ENCODE measurements around the gene ZBTB44.

The ZBTB44 gene

GRCh38 chr11:130263351-130263750 is 51.4 kb downstream of the ZBTB44 start:
- Histone ChIP-seq H3F3A (ENCODE audit: insufficient read depth, low read length) (no peaks in the 10 kb centered on the region), H3K4me3 (ENCODE audit: low read depth, low read length, poor library complexity, severe bottlenecking) (no peak overlapping the region), H3K36me3 (ENCODE audit: insufficient read depth, low read length) (peaks cover 39% of the 10 kb centered on the region), H3K4me1 (ENCODE audit: insufficient read depth, low read length, severe bottlenecking) (no peaks in the 10 kb centered on the region), H3K4me2 (ENCODE audit: low read length) (no peak overlapping the region), H4K20me1 (ENCODE audit: insufficient read depth, low read length) (no peaks in the 10 kb centered on the region), H3K27ac (ENCODE audit: low read depth, low read length, poor library complexity, severe bottlenecking) (no peak overlapping the region), H3K9me2 (ENCODE audit: low read depth, low read length) (no peaks in the 10 kb centered on the region), H3K9me3 (ENCODE audit: low read length) (no peaks in the 10 kb centered on the region), H3K9ac (ENCODE audit: low read length) (no peak overlapping the region), H3K79me2 (ENCODE audit: insufficient read depth, low read length) (no peaks in the 10 kb centered on the region), H2AFZ (ENCODE audit: low read length) (no peak overlapping the region), H3K27me3 (ENCODE audit: insufficient read depth, low read length) (no peaks in the 10 kb centered on the region)
- TF ChIP-seq CTCF (IDR thresholded peaks at IDR 0.05; ENCODE audit: low read length) = no peak
- no peak for TF ChIP-seq EZH2 (IDR thresholded peaks at IDR 0.05; ENCODE audit: borderline replicate concordance, low read length)

- Histone ChIP-seq H2AFZ (ENCODE audit: low read length) (no peak overlapping the region), H3K4me2 (ENCODE audit: low read length) (no peak overlapping the region), H3K36me3 (ENCODE audit: insufficient read depth, low read length) (peaks cover 41% of the 10 kb centered on the region), H3K27me3 (ENCODE audit: insufficient read depth, low read length) (no peaks in the 10 kb centered on the region), H3K9me3 (ENCODE audit: low read length) (no peaks in the 10 kb centered on the region), H3K79me2 (ENCODE audit: insufficient read depth, low read length) (no peaks in the 10 kb centered on the region), H3K4me1 (ENCODE audit: insufficient read depth, low read length, severe bottlenecking) (no peaks in the 10 kb centered on the region), H3K9ac (ENCODE audit: low read length) (no peak overlapping the region), H3K4me3 (ENCODE audit: low read depth, low read length, poor library complexity, severe bottlenecking) (no peak overlapping the region), H3K27ac (ENCODE audit: low read depth, low read length, poor library complexity, severe bottlenecking) (no peak overlapping the region), H3F3A (ENCODE audit: insufficient read depth, low read length) (no peaks in the 10 kb centered on the region), H4K20me1 (ENCODE audit: insufficient read depth, low read length) (no peaks in the 10 kb centered on the region), H3K9me2 (ENCODE audit: low read depth, low read length) (no peaks in the 10 kb centered on the region)
- TF ChIP-seq EZH2 (IDR thresholded peaks at IDR 0.05; ENCODE audit: borderline replicate concordance, low read length) (no peak), CTCF (IDR thresholded peaks at IDR 0.05; ENCODE audit: low read length) (no peak)
Measured at GRCh38 chr11:130262424-130262823, 52.3 kb downstream of the ZBTB44 start.

DNA sequence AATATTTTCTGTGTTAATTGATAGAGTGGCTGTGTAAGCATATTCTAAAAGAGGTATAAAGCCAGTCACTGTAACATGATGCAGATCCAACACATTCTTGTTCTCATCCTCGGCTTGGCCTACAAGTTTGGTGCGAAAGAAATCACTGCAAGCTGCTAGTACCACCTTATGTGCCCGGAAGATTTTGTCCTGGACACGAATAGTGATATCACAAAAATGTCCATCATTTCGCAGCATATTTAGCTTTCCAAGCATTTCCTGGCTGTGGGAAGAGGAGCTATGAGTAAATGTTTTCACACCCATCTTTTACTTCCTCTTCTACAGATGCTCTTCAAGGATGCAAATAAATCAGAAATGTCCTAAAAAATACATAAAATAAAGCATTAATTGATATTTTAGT is 53.1 kb downstream of the ZBTB44 start:
- no peak overlapping the region for H3K27ac ChIP-seq (ENCODE audit: low read depth, low read length, poor library complexity, severe bottlenecking)
- no peaks in the 10 kb centered on the region for H3K9me2 ChIP-seq (ENCODE audit: low read depth, low read length)
- H3K27me3 ChIP-seq (ENCODE audit: insufficient read depth, low read length) = no peaks in the 10 kb centered on the region
- H3K79me2 ChIP-seq (ENCODE audit: insufficient read depth, low read length) = no peaks in the 10 kb centered on the region
- no peak overlapping the region for H2AFZ ChIP-seq (ENCODE audit: low read length)
- no peak overlapping the region for H3K4me2 ChIP-seq (ENCODE audit: low read length)
- no peak overlapping the region for H3K9ac ChIP-seq (ENCODE audit: low read length)
- H3K36me3 ChIP-seq (ENCODE audit: insufficient read depth, low read length) = peaks cover 40% of the 10 kb centered on the region
- no peak overlapping the region for H3K4me3 ChIP-seq (ENCODE audit: low read depth, low read length, poor library complexity, severe bottlenecking)
- no peaks in the 10 kb centered on the region for H3K9me3 ChIP-seq (ENCODE audit: low read length)
- H3K4me1 ChIP-seq (ENCODE audit: insufficient read depth, low read length, severe bottlenecking) = no peaks in the 10 kb centered on the region
- H3F3A ChIP-seq (ENCODE audit: insufficient read depth, low read length) = no peaks in the 10 kb centered on the region
- TF ChIP-seq EZH2 (IDR thresholded peaks at IDR 0.05; ENCODE audit: borderline replicate concordance, low read length) = no peak
- no peak for TF ChIP-seq CTCF (IDR thresholded peaks at IDR 0.05; ENCODE audit: low read length)
- no peaks in the 10 kb centered on the region for H4K20me1 ChIP-seq (ENCODE audit: insufficient read depth, low read length)
